Stomach (tissue), 9 donors: ENCODE data around the gene RASAL2. TPM values are rescaled to one million over a fixed set of nuclear protein-coding genes. Genes with fewer than 3 reads are reported as not detected.

Experiments
- DNase-seq, 2 donors: peaks; one replicate each; pipeline versions ENCODE4 v3.0.0 to v3.0.0-alpha.2; 2013 to 2019
- H3K27ac ChIP-seq, 5 donors: fragments of 200-600 bp in 4 of 5; sonication (generic) in 4 of 5; one replicate each; pipeline ENCODE4 v1.5.1; 2013 to 2019; ENCODE audit warnings: mild to moderate bottlenecking in 1 of 5, moderate library complexity in 1 of 5
- H3K27me3 ChIP-seq, 3 donors: fragments of 200-600 bp; sonication (generic); one replicate each; pipeline ENCODE4 v1.5.1; 2017 to 2019; ENCODE audit warnings: mixed run types in 1 of 3
- H3K36me3 ChIP-seq, 4 donors: fragments of 200-600 bp; sonication (generic); 1 replicate in 3 of 4; 2 replicates in 1 of 4; pipeline ENCODE4 v1.5.1; 2016 to 2019
- H3K4me1 ChIP-seq, 4 donors: fragments of 200-600 bp; sonication (generic); one replicate each; pipeline ENCODE4 v1.5.1; 2016 to 2019
- H3K4me3 ChIP-seq, 4 donors: fragments of 200-600 bp; sonication (generic) in 3 of 4; one replicate each; pipeline ENCODE4 v1.5.1; 2016 to 2019; ENCODE audit warnings: mild to moderate bottlenecking in 1 of 4
- H3K9me3 ChIP-seq, 4 donors: fragments of 200-600 bp; sonication (generic); one replicate each; pipeline ENCODE4 v1.5.1; 2016 to 2019
- CTCF ChIP-seq, 7 experiments: fragments of 450-650 bp in 4 of 7; fragments of 200-600 bp in 3 of 7; sonication (generic) in 3 of 7; IDR thresholded peaks; one replicate each; pipeline ENCODE4 v1.5.1; 2016 to 2019; ENCODE audit warnings: antibody characterized with exemption in 7 of 7, control low read depth in 2 of 7, mild to moderate bottlenecking in 1 of 7
- EP300 ChIP-seq: sonication (generic); formaldehyde crosslinking; IDR thresholded peaks from one replicate; pipeline ENCODE4 v1.6.1; 2017; ENCODE audit warnings: antibody characterized with exemption
- POLR2A ChIP-seq, 4 donors: fragments of 450-650 bp; IDR thresholded peaks; one replicate each; pipeline ENCODE4 v1.6.1; 2016; ENCODE audit warnings: antibody characterized with exemption in 4 of 4, control low read depth in 2 of 4, mild to moderate bottlenecking in 1 of 4, moderate library complexity in 1 of 4
- POLR2AphosphoS5 ChIP-seq, 3 donors: sonication (generic); formaldehyde crosslinking; IDR thresholded peaks; one replicate each; pipeline ENCODE4 v1.6.1; 2016; ENCODE audit warnings: antibody characterized with exemption in 3 of 3
- WGBS, 5 donors: extraction: QIAGEN DNeasy Blood & Tissue Kit in 3 of 5; methylation state at CpG; one replicate each; pipeline versions ENCODE4 v1.1.5 to v1.1.7; 2013 to 2018; 5-methylcytosine and 5-hydroxymethylcytosine counted together
- intact Hi-C: fragments of 100-400 bp; cut with DNase I; formaldehyde crosslinking; loops from one replicate; pipeline ENCODE4 v1.15.1; 2023; ENCODE audit warnings: low total_unique reads
- polyA plus RNA-seq, 3 donors: library from polyadenylated mRNA; stranded (reverse); fragments of 200-250 nt; gene quantifications; one replicate each; pipeline ENCODE4 v1.2.3, GENCODE V29; 2013
- total RNA-seq, 5 donors: library from RNA; depleted of rRNA; stranded (reverse); fragments of >200 nt; gene quantifications; one replicate each; pipeline versions ENCODE4 v1.1.0 to v1.2.3, GENCODE V29; 2014 to 2016
- donor health status: healthy with polysubstance abuse.
- donor health status: Bipolar disorder and iron deficiency.
- donor health status: healthy.

RASAL2 gene
- total and polyA plus RNA-seq, 8 donors, result 1.2 to 47.5 (median 14.3) TPM

- WGBS, 5 donors, result 94 to 99% (median 98%) methylated on average over 3 of the region's 3 CpGs
- no peak overlapping the region for H3K27ac ChIP-seq
- intact Hi-C loops, result no loop called here
- H3K27me3 ChIP-seq, result no peaks in the 10 kb centered on the region
- no peak for DNase-seq
- H3K9me3 ChIP-seq, result no peaks in the 10 kb centered on the region
- H3K36me3 ChIP-seq, result no peaks in the 10 kb centered on the region
- H3K4me1 ChIP-seq, result peaks cover 0 to 22% (median 9%) of the 10 kb centered on the region in 4 donors
- H3K4me3 ChIP-seq, result no peak overlapping the region
- TF ChIP-seq POLR2AphosphoS5 (IDR thresholded peaks at IDR 0.05) (no peak), CTCF (IDR thresholded peaks at IDR 0.05) (no peak), EP300 (no peak), POLR2A (IDR thresholded peaks at IDR 0.05) (no peak)
Observed at GRCh38 chr1:178266113-178266512, 172.2 kb downstream of the RASAL2 start.

DNA sequence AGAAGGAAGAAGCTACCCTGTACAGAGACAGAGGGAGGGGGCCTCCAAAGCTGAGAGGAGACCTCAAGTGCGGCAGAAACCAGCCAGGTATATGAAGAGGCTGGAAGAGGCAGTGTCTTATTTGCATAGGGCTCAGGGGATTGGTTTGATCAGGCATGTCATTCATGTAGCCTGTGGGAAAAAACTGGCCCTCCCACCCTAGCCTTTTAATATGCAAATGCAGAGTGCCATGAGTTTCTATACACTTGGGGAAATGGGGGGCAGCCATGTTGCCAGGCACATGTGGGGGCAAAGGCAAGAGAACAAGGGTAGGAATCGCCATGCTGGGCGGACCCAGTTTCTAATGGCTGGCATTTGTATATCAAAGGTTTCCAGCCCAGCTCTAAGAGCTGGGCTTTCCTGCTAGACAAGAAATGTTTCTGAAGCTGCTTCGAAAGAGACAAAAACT lies 172.7 kb downstream of the RASAL2 start:
- intact Hi-C loops, result no loop called here

GRCh38 chr1:178267646-178268094 lies 173.8 kb downstream of the RASAL2 start:
- TF ChIP-seq EP300 (no peak), POLR2A (IDR thresholded peaks at IDR 0.05) (no peak), CTCF (IDR thresholded peaks at IDR 0.05) (no peak), POLR2AphosphoS5 (IDR thresholded peaks at IDR 0.05) (no peak)
- WGBS, 5 donors, result 77 to 85% (median 82%) methylated on average over 3 of the region's 3 CpGs
- Histone ChIP-seq H3K4me1 (peaks cover 0 to 11% (median 4%) of the 10 kb centered on the region in 4 donors), H3K9me3 (no peaks in the 10 kb centered on the region), H3K36me3 (no peaks in the 10 kb centered on the region), H3K27me3 (no peaks in the 10 kb centered on the region), H3K4me3 (no peak overlapping the region), H3K27ac (no peak overlapping the region)
- DNase-seq, result no peak
- intact Hi-C loops, result no loop called here

More for the DNA sequence above, 172.7 kb downstream of the RASAL2 start:
- Histone ChIP-seq H3K36me3 (no peaks in the 10 kb centered on the region), H3K9me3 (no peaks in the 10 kb centered on the region), H3K4me3 (no peak overlapping the region), H3K27me3 (no peaks in the 10 kb centered on the region), H3K4me1 (peaks cover 0 to 22% (median 9%) of the 10 kb centered on the region in 4 donors), H3K27ac (no peak overlapping the region)
- no peak for TF ChIP-seq POLR2A (IDR thresholded peaks at IDR 0.05)
- TF ChIP-seq POLR2AphosphoS5 (IDR thresholded peaks at IDR 0.05), result no peak
- no peak for TF ChIP-seq EP300
- TF ChIP-seq CTCF (IDR thresholded peaks at IDR 0.05), result no peak
- DNase-seq, result no peak
- 88 to 94% (median 91%) methylated on average over 4 of the region's 4 CpGs for WGBS, 5 donors

DNA sequence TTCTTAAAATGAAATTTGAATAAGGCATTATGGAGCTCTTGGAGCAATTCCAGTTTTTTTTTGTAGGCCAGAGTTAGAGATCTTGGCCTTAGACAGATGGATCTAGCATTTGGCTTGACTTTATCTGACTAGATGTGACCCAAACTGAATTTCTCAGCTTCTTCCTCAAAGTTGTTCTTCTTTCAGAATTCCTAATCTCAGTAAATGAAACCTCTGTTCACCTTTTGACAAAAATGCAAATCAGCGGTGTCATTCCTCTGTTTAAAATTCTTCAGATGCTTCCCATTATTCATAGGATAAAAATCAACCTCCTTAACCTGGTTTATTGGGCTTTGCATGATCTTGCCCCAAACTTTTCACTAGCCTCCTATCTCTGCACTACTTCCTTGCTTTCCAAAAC lies 177.6 kb downstream of the RASAL2 start:
- 86 to 100% (median 94%) methylated on average over 1 of the region's 1 CpG for WGBS, 5 donors
- DNase-seq, result no peak
- H3K27me3 ChIP-seq, result no peaks in the 10 kb centered on the region
- H3K36me3 ChIP-seq, result no peaks in the 10 kb centered on the region
- TF ChIP-seq POLR2A (IDR thresholded peaks at IDR 0.05) (no peak), EP300 (no peak), CTCF (IDR thresholded peaks at IDR 0.05) (no peak), POLR2AphosphoS5 (IDR thresholded peaks at IDR 0.05) (no peak)
- no peak overlapping the region for H3K27ac ChIP-seq
- H3K4me1 ChIP-seq, result peaks cover 0 to 4% (median 0%) of the 10 kb centered on the region in 4 donors
- no peak overlapping the region for H3K4me3 ChIP-seq
- no peaks in the 10 kb centered on the region for H3K9me3 ChIP-seq
- intact Hi-C loops, result no loop called here
